K562 (cell line): ENCODE data around the gene PTTG2. TPM values are rescaled to one million over a fixed set of nuclear protein-coding genes. Genes with fewer than 3 reads are reported as not detected.

Experiments
- CBX2 ChIP-seq: fragments of 200-600 bp; sonication (generic); IDR thresholded peaks from one replicate; pipeline ENCODE4 v1.6.1; 2012; ENCODE audit warnings: mild to moderate bottlenecking, low read length, inconsistent platforms; ENCODE audit not compliant: insufficient read depth, poor library complexity, severe bottlenecking
- GABPB1 ChIP-seq: sonication (generic); formaldehyde crosslinking; IDR thresholded peaks from 2 replicates; pipeline ENCODE4 v1.8.0; 2022; ENCODE audit warnings: mild to moderate bottlenecking, missing genetic modification reagents
- LCOR ChIP-seq: sonication (generic); formaldehyde crosslinking; IDR thresholded peaks from 2 replicates; pipeline ENCODE4 v1.8.0; 2022; ENCODE audit warnings: mild to moderate bottlenecking, missing genetic modification reagents
- MAZ ChIP-seq, 2 experiments: fragments of 450-650 bp in 1 of 2; sonication (generic) in 1 of 2; formaldehyde crosslinking; IDR thresholded peaks in 1 of 2; conservative IDR thresholded peaks in 1 of 2; 2 replicates each; pipeline versions ENCODE4 v1.4.0 to v1.5.0; 2020; ENCODE audit warnings: mild to moderate bottlenecking in 1 of 2, missing genetic modification reagents in 1 of 2
- MGA ChIP-seq: fragments of 450-650 bp; IDR thresholded peaks from 2 replicates; pipeline ENCODE4 v1.6.1; 2016; ENCODE audit warnings: mild to moderate bottlenecking, moderate library complexity
- PCBP1 ChIP-seq: fragments of 200-400 bp; formaldehyde crosslinking; IDR thresholded peaks from 2 replicates; pipeline ENCODE4 v1.6.1; 2018; ENCODE audit warnings: mild to moderate bottlenecking, low read depth, low read length; ENCODE audit not compliant: poor library complexity, severe bottlenecking
- PHF8 ChIP-seq: fragments of 200-600 bp; sonication (generic); IDR thresholded peaks from 2 replicates; pipeline ENCODE4 v1.6.1; 2012; ENCODE audit warnings: mixed run types, mild to moderate bottlenecking, inconsistent platforms, low read length, moderate library complexity, borderline replicate concordance
- PTTG1 ChIP-seq: fragments of 450-650 bp; IDR thresholded peaks from 2 replicates; pipeline ENCODE4 v1.6.1; 2016; ENCODE audit warnings: low read depth, mild to moderate bottlenecking, missing genetic modification characterization, missing compliant biosample characterization
- RBM34 ChIP-seq: fragments of 200-400 bp; formaldehyde crosslinking; IDR thresholded peaks from 2 replicates; pipeline ENCODE4 v1.6.1; 2018; ENCODE audit warnings: low read length, borderline replicate concordance; ENCODE audit not compliant: insufficient read depth
- TFAP4 ChIP-seq: sonication (generic); formaldehyde crosslinking; IDR thresholded peaks from 2 replicates; pipeline ENCODE4 v1.8.0; 2022; ENCODE audit warnings: missing genetic modification reagents, mild to moderate bottlenecking, moderate library complexity, borderline replicate concordance
- ZNF436 ChIP-seq: fragments of 250-450, 450-650 bp; sonication (Bioruptor Pico); formaldehyde crosslinking; IDR thresholded peaks from 2 replicates; pipeline ENCODE4 v1.7.0; 2020; ENCODE audit warnings: mild to moderate bottlenecking
- ZNF507 ChIP-seq: conservative IDR thresholded peaks from 2 replicates; pipeline ENCODE4 v1.6.1; 2017; ENCODE audit warnings: missing genetic modification characterization, missing compliant biosample characterization
- polyA plus RNA-seq, 8 experiments: library from polyadenylated mRNA; depleted of rRNA in 4 of 8; stranded (reverse) in 5 of 8; unstranded in 3 of 8; fragments of >200 nt; fragmentation: Nextera tagmentation in 2 of 8; fragmentation: Illumina TruSeq in 1 of 8; extraction: Ambion mirVana in 2 of 8; extraction: Trizol in 1 of 8; gene quantifications; 2 replicates each; pipeline versions ENCODE4 v1.2.1 to v1.2.3, GENCODE V29; 2011 to 2014; ENCODE audit warnings: inconsistent platforms in 1 of 8, missing spikeins in 1 of 8
- total RNA-seq, 7 experiments: library from RNA; depleted of rRNA in 6 of 7; stranded (reverse); fragments of >200 nt in 6 of 7; fragmentation: Illumina TruSeq in 2 of 7; extraction: Trizol in 2 of 7; gene quantifications; 2 replicates each; pipeline versions ENCODE4 v1.2.1 to v1.2.3, GENCODE V29; 2011 to 2021; ENCODE audit warnings: low replicate concordance in 1 of 7

PTTG2 gene
- total and polyA plus RNA-seq, 9 of the 15 experiments (the other 6 are each of a cell fraction or from before 2014, with no cell fraction given): not detected

GRCh38 chr4:37977471-37978247 is 17.5 kb downstream of the PTTG2 start (continued):
- TF ChIP-seq MGA (peak; percentile 92), ZNF436 (CRISPR knock-in tag) (no peak), PHF8 (peak; percentile 54; the same call in 1 of the 2 replicates), GABPB1 (peak; percentile 54; the same call in 1 of the 2 replicates), ZNF507 (tag) (no peak), CBX2 (no peak), TFAP4 (CRISPR knock-in tag) (peak; percentile 67; the same call in 1 of the 2 replicates), MAZ (CRISPR knock-in tag; conservative IDR thresholded peaks at IDR 0.05 in 1 of 2, IDR thresholded peaks at IDR 0.05 in 1 of 2) (peak in 1 of 2 experiments; percentile 45; a peak in 2 of 4 replicates), RBM34 (no peak), PTTG1 (no peak), PCBP1 (peak; percentile 47), LCOR (CRISPR knock-in tag) (peak; percentile 71; the same call in 1 of the 2 replicates)
